GM19035 (cell line): Measurements from ENCODE around the gene PCDHA4.

Experiments
- ATAC-seq: cut with Tn5 transposase; IDR thresholded peaks from one replicate; pipeline ENCODE4 v1.9.1; 2021; ENCODE audit not compliant: unreplicated experiment

The PCDHA4 gene

GRCh38 chr5:140855772-140856674, 49.2 kb downstream of the PCDHA4 start, which contains the start of gene PCDHA10:
TSS of gene PCDHA10 (plus strand) at chr5:140855897. CDS start at chr5:140856049, 152 bp downstream.
- no peak for ATAC-seq

DNA sequence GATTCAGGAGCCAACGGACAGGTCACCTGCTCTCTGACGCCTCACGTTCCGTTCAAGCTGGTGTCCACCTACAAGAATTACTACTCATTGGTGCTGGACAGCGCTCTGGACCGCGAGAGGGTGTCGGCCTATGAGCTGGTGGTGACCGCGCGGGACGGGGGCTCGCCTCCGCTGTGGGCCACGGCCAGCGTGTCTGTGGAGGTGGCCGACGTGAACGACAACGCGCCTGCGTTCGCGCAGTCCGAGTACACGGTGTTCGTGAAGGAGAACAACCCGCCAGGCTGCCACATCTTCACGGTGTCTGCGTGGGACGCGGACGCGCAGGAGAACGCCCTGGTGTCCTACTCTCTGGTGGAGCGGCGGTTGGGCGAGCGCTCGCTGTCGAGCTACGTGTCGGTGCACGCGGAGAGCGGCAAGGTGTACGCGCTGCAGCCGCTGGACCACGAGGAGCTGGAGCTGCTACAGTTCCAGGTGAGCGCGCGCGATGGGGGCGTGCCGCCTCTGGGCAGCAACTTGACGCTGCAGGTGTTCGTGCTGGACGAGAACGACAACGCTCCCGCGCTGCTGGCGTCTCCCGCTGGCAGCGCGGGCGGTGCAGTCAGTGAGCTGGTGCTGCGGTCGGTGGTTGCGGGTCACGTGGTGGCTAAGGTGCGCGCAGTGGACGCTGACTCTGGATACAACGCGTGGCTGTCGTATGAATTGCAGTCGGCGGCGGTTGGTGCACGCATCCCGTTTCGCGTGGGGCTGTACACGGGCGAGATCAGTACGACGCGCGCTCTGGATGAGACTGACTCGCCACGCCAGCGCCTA, 50.5 kb downstream of the PCDHA4 start:
- no peak for ATAC-seq

- ATAC-seq, result no peak
Measured at GRCh38 chr5:140857987-140858240, 51.0 kb downstream of the PCDHA4 start.

DNA sequence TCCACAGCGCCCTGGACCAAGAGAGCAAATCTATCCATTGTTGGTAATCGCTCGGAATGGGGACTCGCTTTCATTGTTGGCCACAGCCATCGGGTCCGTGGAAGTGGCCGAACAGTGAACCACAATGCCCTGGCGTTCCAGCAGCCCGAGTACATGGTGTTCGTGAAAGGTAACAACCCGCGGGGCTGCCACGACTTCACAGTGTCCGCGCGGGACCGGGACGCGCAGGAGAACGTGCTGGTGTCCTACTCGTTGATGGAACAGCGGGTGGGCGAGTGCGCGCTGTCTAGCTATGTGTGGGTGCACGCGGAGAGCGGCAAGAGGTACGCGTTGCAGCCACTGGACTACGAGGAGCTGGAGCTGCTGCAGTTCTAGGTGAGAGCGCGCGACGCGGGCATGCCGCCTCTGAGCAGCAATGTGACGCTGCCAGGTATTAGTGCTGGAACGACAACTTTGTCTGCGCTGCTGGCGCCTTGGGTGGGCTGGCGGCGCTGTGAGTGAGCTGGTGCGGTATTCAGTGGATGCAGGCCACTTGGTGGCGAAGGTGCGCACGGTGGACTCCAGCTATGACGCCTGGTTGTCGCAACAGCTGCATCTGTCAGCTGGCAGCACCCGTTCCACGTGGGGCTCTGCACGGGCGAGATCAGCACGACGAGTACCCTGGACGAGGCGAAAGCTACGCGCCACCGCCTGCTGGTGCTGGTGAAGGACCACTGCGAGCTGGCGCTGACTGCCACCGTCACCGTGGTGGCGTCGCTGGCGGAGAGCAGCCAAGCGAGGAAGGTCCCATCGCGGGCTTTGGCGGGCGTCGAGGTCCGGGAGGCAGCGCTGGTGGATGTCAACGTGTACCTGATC, 55.8 kb downstream of the PCDHA4 start:
- ATAC-seq, result no peak
